Amniotic epithelial cell (primary cell): Measurements from ENCODE around the gene GSTM4.
"Not testable (repeated sequence)": the region's sequence is repeated elsewhere in the genome, so short reads cannot be mapped to it uniquely, and the experiment has no call there.

Source experiments
- DNase-seq: peaks from one replicate; pipeline ENCODE4 v3.0.0-alpha.2; 2010; ENCODE audit warnings: low read depth

GSTM4 gene

GRCh38 chr1:109704173-109704572, 48.3 kb downstream of the GSTM4 start:
- DNase-seq = no peak

DNA sequence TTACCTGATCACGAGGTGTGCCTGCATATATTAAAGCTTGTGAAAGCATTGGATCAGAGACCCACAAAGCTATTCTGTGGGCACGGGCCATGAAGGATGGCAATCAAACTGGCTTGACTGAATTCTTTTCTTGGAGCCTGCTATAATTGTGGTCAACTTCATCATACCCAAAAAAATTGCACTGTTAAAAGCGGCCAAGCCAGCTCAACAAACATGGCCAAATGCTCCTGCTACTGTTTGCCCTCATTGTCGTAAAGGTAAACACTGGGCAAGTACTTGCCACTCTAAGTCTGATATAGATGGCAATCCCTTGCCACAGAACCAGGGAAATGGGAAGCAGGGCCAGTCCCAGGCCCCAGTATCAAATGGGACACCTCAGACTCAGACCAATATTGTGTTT, 49.5 kb downstream of the GSTM4 start:
- no peak for DNase-seq

GRCh38 chr1:109708949-109709348, 53.0 kb downstream of the GSTM4 start:
- not testable (repeated sequence) for DNase-seq

DNA sequence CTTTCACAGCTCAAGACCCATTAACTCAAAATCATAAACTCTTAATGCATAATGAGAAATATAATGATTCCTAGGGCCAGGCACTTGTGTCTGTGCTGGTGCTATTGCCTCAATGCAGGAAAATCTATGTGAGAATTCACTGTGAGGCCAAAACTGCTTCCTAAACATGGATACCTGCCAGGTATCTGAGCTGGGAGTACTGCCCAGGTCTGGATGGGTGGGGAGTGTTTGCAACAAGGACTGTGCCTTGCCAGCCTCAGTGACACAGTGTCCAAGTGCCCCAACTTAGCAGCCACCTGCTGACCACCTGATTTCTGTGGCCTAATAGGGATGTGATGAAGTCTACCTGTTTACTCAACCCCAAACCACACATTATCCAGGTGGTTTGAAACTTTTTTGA, 53.9 kb downstream of the GSTM4 start:
- not testable (repeated sequence) for DNase-seq
